K562 (cell line): ENCODE data around the gene ODAD4. TPM values are rescaled to one million over a fixed set of nuclear protein-coding genes. Genes with fewer than 3 reads are reported as not detected.

Experiments used
- ATAC-seq: fragments of 200-7000 bp; cut with Tn5 transposase; 3 replicates; pipeline ENCODE4 v1.9.1; 2020; ENCODE audit warnings: moderate library complexity
- BruUV-seq: library from RNA; stranded (reverse); fragments of 400-500 nt; replicated peaks from 2 replicates; lab custom pipeline; 2021; lab: Mats Ljungman, UMichigan
- CTCF ChIA-PET: fragments of 300-600 bp; formaldehyde crosslinking; extraction: SDS; loops from one replicate; lab custom pipeline; 2021; ENCODE audit warnings: low intra/inter-chr PET ratio; lab: Yijun Ruan, JAX
- POLR2A ChIA-PET: fragments of 300-600, 350-650 bp; sonication (Branson Sonifier 250); formaldehyde crosslinking; extraction: SDS; loops from one replicate; lab custom pipeline; 2021; ENCODE audit warnings: antibody characterized with exemption, inconsistent platforms; lab: Yijun Ruan, JAX
- DNase-seq, 4 experiments: peaks; one replicate each; pipeline versions ENCODE4 v3.0.0 to v3.0.0-alpha.2; 2011 to 2018; ENCODE audit warnings: low spot score in 3 of 4, mixed read lengths in 3 of 4; ENCODE audit errors: extremely low read depth in 1 of 4
- FAIRE-seq: peaks from 2 replicates; lab custom pipeline; 2011; peaks lifted over from hg19 to GRCh38; lab: Jason Lieb, UNC
- H2AFZ ChIP-seq: 2 replicates; pipeline ENCODE4 v1.6.0; 2011; ENCODE audit warnings: low read depth, low read length, control low read depth, inconsistent platforms
- H3K27ac ChIP-seq: fragments of 200-600 bp; 3 replicates; pipeline ENCODE4 v1.8.0; 2011; ENCODE audit warnings: low read depth, mild to moderate bottlenecking, control low read depth, inconsistent platforms, low read length, moderate library complexity, mixed read lengths; ENCODE audit errors: extremely low read depth
- H3K27me3 ChIP-seq, 2 experiments: fragments of 300-600 bp in 1 of 2; 2 replicates in 1 of 2; 3 replicates in 1 of 2; pipeline versions ENCODE4 v1.6.0 to v1.8.0; 2011; ENCODE audit warnings: inconsistent platforms in 2 of 2, low read length in 2 of 2, mild to moderate bottlenecking in 1 of 2, mixed read lengths in 1 of 2, moderate library complexity in 1 of 2; ENCODE audit not compliant: control insufficient read depth in 2 of 2, insufficient read depth in 2 of 2
- H3K36me3 ChIP-seq: fragments of 300-600 bp; 3 replicates; pipeline ENCODE4 v1.8.0; 2011; ENCODE audit warnings: mild to moderate bottlenecking, low read length, inconsistent platforms; ENCODE audit not compliant: control insufficient read depth, insufficient read depth
- H3K4me1 ChIP-seq, 2 experiments: fragments of 200-600 bp in 1 of 2; replicated peaks in 1 of 2; 2 replicates in 1 of 2; 3 replicates in 1 of 2; pipeline versions ENCODE4 v1.5.1 to v1.8.0; 2011; ENCODE audit warnings: inconsistent platforms in 2 of 2, low read length in 2 of 2, mild to moderate bottlenecking in 1 of 2, mixed read lengths in 1 of 2, moderate library complexity in 1 of 2; ENCODE audit not compliant: control insufficient read depth in 2 of 2, insufficient read depth in 2 of 2
- H3K4me2 ChIP-seq: 2 replicates; pipeline ENCODE4 v1.6.1; 2011; ENCODE audit warnings: low read length, control low read depth, inconsistent platforms, mixed read lengths; ENCODE audit not compliant: insufficient read depth
- H3K4me3 ChIP-seq: fragments of 200-600 bp; sonication (generic), shearing (Covaris generic); 2 replicates; pipeline ENCODE4 v1.5.1; 2016; ENCODE audit warnings: control low read depth, inconsistent platforms
- H3K79me2 ChIP-seq: fragments of 200-600 bp; 3 replicates; pipeline ENCODE4 v1.8.0; 2011; ENCODE audit warnings: low read length, inconsistent platforms; ENCODE audit not compliant: control insufficient read depth, insufficient read depth
- H3K9ac ChIP-seq, 2 experiments: 2 replicates each; pipeline versions ENCODE4 v1.6.0 to v1.6.1; 2011; ENCODE audit warnings: low read depth in 2 of 2, low read length in 2 of 2, control low read depth in 1 of 2, inconsistent platforms in 1 of 2, mild to moderate bottlenecking in 1 of 2, mixed read lengths in 1 of 2; ENCODE audit not compliant: insufficient read depth in 1 of 2
- H3K9me1 ChIP-seq: one replicate; pipeline ENCODE4 v1.6.0; 2011; ENCODE audit warnings: inconsistent platforms, mild to moderate bottlenecking, low read length, moderate library complexity; ENCODE audit not compliant: control insufficient read depth, insufficient read depth
- H3K9me3 ChIP-seq: replicated peaks from 2 replicates; pipeline ENCODE4 v1.5.1; 2011; ENCODE audit warnings: low read depth, low read length, inconsistent platforms; ENCODE audit not compliant: control insufficient read depth, insufficient read depth
- H4K20me1 ChIP-seq: replicated peaks from 2 replicates; pipeline ENCODE4 v1.6.1; 2011; ENCODE audit warnings: low read length, inconsistent platforms, mixed read lengths; ENCODE audit not compliant: control insufficient read depth, insufficient read depth
- CCAR2 ChIP-seq: fragments of 200-400 bp; formaldehyde crosslinking; IDR thresholded peaks from 2 replicates; pipeline ENCODE4 v1.6.1; 2017; ENCODE audit warnings: mild to moderate bottlenecking, low read depth, low read length
- GTF2B ChIP-seq: IDR thresholded peaks from 2 replicates; pipeline ENCODE4 v1.6.1; 2011; ENCODE audit not compliant: insufficient read length; ENCODE audit errors: extremely low read depth
- HDAC2 ChIP-seq: fragments of 450-650 bp; IDR thresholded peaks from 2 replicates; pipeline ENCODE4 v1.6.1; 2016; ENCODE audit warnings: mild to moderate bottlenecking
- MAZ ChIP-seq, 2 experiments: fragments of 450-650 bp in 1 of 2; sonication (generic) in 1 of 2; formaldehyde crosslinking; IDR thresholded peaks in 1 of 2; conservative IDR thresholded peaks in 1 of 2; 2 replicates each; pipeline versions ENCODE4 v1.4.0 to v1.5.0; 2020; ENCODE audit warnings: mild to moderate bottlenecking in 1 of 2, missing genetic modification reagents in 1 of 2
- MTA1 ChIP-seq: fragments of 450-650 bp; IDR thresholded peaks from 2 replicates; pipeline ENCODE4 v1.6.1; 2017; ENCODE audit warnings: borderline replicate concordance
- NCOA6 ChIP-seq: fragments of 450-650 bp; IDR thresholded peaks from 2 replicates; pipeline ENCODE4 v1.6.1; 2017; ENCODE audit warnings: mild to moderate bottlenecking
- NRF1 ChIP-seq, 2 experiments: fragments of 450-650 bp; IDR thresholded peaks in 1 of 2; conservative IDR thresholded peaks in 1 of 2; 2 replicates each; pipeline ENCODE4 v1.6.1; 2014; ENCODE audit warnings: mild to moderate bottlenecking in 2 of 2
- PCBP2 ChIP-seq: fragments of 200-400 bp; formaldehyde crosslinking; IDR thresholded peaks from 2 replicates; pipeline ENCODE4 v1.6.1; 2018; ENCODE audit warnings: low read length, low read depth, mild to moderate bottlenecking, moderate library complexity; ENCODE audit not compliant: poor library complexity, severe bottlenecking
- RFX1 ChIP-seq: fragments of 450-650 bp; IDR thresholded peaks from 2 replicates; pipeline ENCODE4 v1.6.1; 2016; ENCODE audit warnings: mild to moderate bottlenecking, moderate library complexity
- SRSF7 ChIP-seq: fragments of 200-400 bp; formaldehyde crosslinking; optimal IDR thresholded peaks from 2 replicates; pipeline ENCODE3; 2017; ENCODE audit warnings: mild to moderate bottlenecking, low read depth, low read length
- U2AF2 ChIP-seq: fragments of 200-400 bp; formaldehyde crosslinking; optimal IDR thresholded peaks from 2 replicates; pipeline ENCODE3; 2017; ENCODE audit warnings: low read depth, mild to moderate bottlenecking, low read length
- YBX1 ChIP-seq: fragments of 450-650 bp; IDR thresholded peaks from 2 replicates; pipeline ENCODE4 v1.7.1; 2016; ENCODE audit warnings: mild to moderate bottlenecking
- ZNF280B ChIP-seq: fragments of 250-450 bp; sonication (Bioruptor Pico); IDR thresholded peaks from 2 replicates; pipeline ENCODE4 v1.5.1; 2021; ENCODE audit warnings: mild to moderate bottlenecking
- WGBS: fragments of 100-300 bp; shearing (Covaris generic); methylation state at CpG from one replicate; pipeline ENCODE4 v1.1.6; 2016; ENCODE audit warnings: low coverage, mixed read lengths; ENCODE audit not compliant: insufficient coverage; ENCODE audit errors: missing lambda C conversion rate; 5-methylcytosine and 5-hydroxymethylcytosine counted together
- in situ Hi-C: fragments of 300-500 bp; cut with MboI; formaldehyde crosslinking; loops from 4 replicates; pipeline ENCODE4 v1.15.0; 2018; ENCODE audit warnings: inconsistent platforms, mixed read lengths
- intact Hi-C: fragments of 100-400 bp; cut with micrococcal nuclease; formaldehyde crosslinking; loops from 2 replicates; pipeline ENCODE4 v1.14.2; 2022
- polyA plus RNA-seq, 8 experiments: library from polyadenylated mRNA; depleted of rRNA in 4 of 8; stranded (reverse) in 5 of 8; unstranded in 3 of 8; fragments of >200 nt; fragmentation: Nextera tagmentation in 2 of 8; fragmentation: Illumina TruSeq in 1 of 8; extraction: Ambion mirVana in 2 of 8; extraction: Trizol in 1 of 8; gene quantifications; 2 replicates each; pipeline versions ENCODE4 v1.2.1 to v1.2.3, GENCODE V29; 2011 to 2014; ENCODE audit warnings: inconsistent platforms in 1 of 8, missing spikeins in 1 of 8
- total RNA-seq, 7 experiments: library from RNA; depleted of rRNA in 6 of 7; stranded (reverse); fragments of >200 nt in 6 of 7; fragmentation: Illumina TruSeq in 2 of 7; extraction: Trizol in 2 of 7; gene quantifications; 2 replicates each; pipeline versions ENCODE4 v1.2.1 to v1.2.3, GENCODE V29; 2011 to 2021; ENCODE audit warnings: low replicate concordance in 1 of 7

ODAD4 gene
- total and polyA plus RNA-seq, 9 of the 15 experiments (the other 6 are each of a cell fraction or from before 2014, with no cell fraction given), result 0.09 to 0.98 (median 0.51) TPM

- Histone ChIP-seq H2AFZ (no peak overlapping the region), H3K4me2 (no peak overlapping the region), H3K79me2 (no peaks in the 10 kb centered on the region), H3K4me3 (no peak overlapping the region), H3K9me3 (no peaks in the 10 kb centered on the region), H3K9me1 (no peaks in the 10 kb centered on the region), H4K20me1 (no peaks in the 10 kb centered on the region), H3K27me3 (no peaks in the 10 kb centered on the region), H3K4me1 (no peaks in the 10 kb centered on the region), H3K27ac (no peak overlapping the region), H3K36me3 (peaks cover 96% of the 10 kb centered on the region; the same call in 2 of the 3 replicates), H3K9ac (no peak overlapping the region)
- FAIRE-seq (no peak), ATAC-seq (no peak), DNase-seq (no peak)
- POLR2A ChIA-PET, result interaction anchor here (0.6 to 1.6 kb wide), 2 partner anchors 19 to 208 kb away, joined by 3 read pairs; no protein-coding TSS in a partner anchor
- CTCF ChIA-PET, result no interaction called here
- WGBS, result 90% methylated on average over 5 of the region's 5 CpGs
- BruUV-seq, result no TSS peak
- intact Hi-C loops, result no loop called here
- in situ Hi-C loops, result loop anchor here (5.0 kb wide), 1 partner anchor 158 kb away; no protein-coding TSS in a partner anchor
- TF ChIP-seq SRSF7 (no peak), CCAR2 (no peak), NRF1 (conservative IDR thresholded peaks at IDR 0.05 in 1 of 2, IDR thresholded peaks at IDR 0.05 in 1 of 2) (no peak), HDAC2 (no peak), YBX1 (no peak), RFX1 (no peak), ZNF280B (CRISPR knock-in tag) (no peak), MTA1 (no peak), PCBP2 (no peak), NCOA6 (no peak), GTF2B (no peak), U2AF2 (no peak), MAZ (CRISPR knock-in tag; conservative IDR thresholded peaks at IDR 0.05 in 1 of 2, IDR thresholded peaks at IDR 0.05 in 1 of 2) (no peak)
Measured at GRCh38 chr17:41895617-41896016, 34.8 kb upstream of the ODAD4 start.
